Spleen (tissue), 11 donors: ENCODE measurements around the gene DNAJC16. TPM values are rescaled to one million over a fixed set of nuclear protein-coding genes. Genes with fewer than 3 reads are reported as not detected.
A peak's percentile ranks its signal among the peaks of the same experiment; 100 is the strongest.

Experiments used
- DNase-seq: peaks from one replicate; pipeline ENCODE4 v3.0.0-alpha.2; 2020
- H3K27ac ChIP-seq, 8 donors: fragments of 200-600 bp; sonication (generic) in 7 of 8; 1 replicate in 4 of 8; 2 replicates in 4 of 8; pipeline versions ENCODE4 v1.5.0 to v1.8.0; 2016 to 2021; ENCODE audit warnings: inconsistent platforms in 4 of 8, mild to moderate bottlenecking in 4 of 8, moderate library complexity in 1 of 8
- H3K27me3 ChIP-seq, 7 donors: fragments of 200-600 bp; sonication (generic) in 6 of 7; replicated peaks in 1 of 7; 1 replicate in 4 of 7; 2 replicates in 3 of 7; pipeline versions ENCODE4 v1.5.0 to v1.8.0; 2016 to 2021; ENCODE audit warnings: inconsistent platforms in 3 of 7, mild to moderate bottlenecking in 1 of 7
- H3K36me3 ChIP-seq, 6 donors: fragments of 200-600 bp; sonication (generic) in 5 of 6; 1 replicate in 4 of 6; 2 replicates in 2 of 6; pipeline versions ENCODE4 v1.5.0 to v1.8.0; 2016 to 2021; ENCODE audit warnings: inconsistent platforms in 2 of 6
- H3K4me1 ChIP-seq, 6 donors: fragments of 200-600 bp; sonication (generic) in 5 of 6; 1 replicate in 3 of 6; 2 replicates in 3 of 6; pipeline versions ENCODE4 v1.5.0 to v1.8.0; 2016 to 2021; ENCODE audit warnings: inconsistent platforms in 3 of 6
- H3K4me3 ChIP-seq, 8 donors: fragments of 200-600 bp; sonication (generic) in 7 of 8; 1 replicate in 4 of 8; 2 replicates in 4 of 8; pipeline versions ENCODE4 v1.5.0 to v1.8.0; 2016 to 2021; ENCODE audit warnings: inconsistent platforms in 4 of 8, mild to moderate bottlenecking in 4 of 8, moderate library complexity in 2 of 8
- H3K9me3 ChIP-seq, 8 donors: fragments of 200-600 bp; sonication (generic) in 7 of 8; 1 replicate in 4 of 8; 2 replicates in 4 of 8; pipeline versions ENCODE4 v1.5.0 to v1.8.0; 2016 to 2021; ENCODE audit warnings: inconsistent platforms in 4 of 8
- CTCF ChIP-seq, 11 experiments: fragments of 200-600 bp in 7 of 11; fragments of 450-650 bp in 4 of 11; sonication (generic) in 4 of 11; IDR thresholded peaks in 8 of 11; conservative IDR thresholded peaks in 3 of 11; 1 replicate in 7 of 11; 2 replicates in 4 of 11; pipeline versions ENCODE4 v1.4.0 to v1.8.0; 2016 to 2021; ENCODE audit warnings: antibody characterized with exemption in 11 of 11, inconsistent platforms in 4 of 11, mild to moderate bottlenecking in 1 of 11
- POLR2A ChIP-seq, 3 donors: fragments of 450-650 bp; IDR thresholded peaks; one replicate each; pipeline ENCODE4 v1.5.1; 2017; ENCODE audit warnings: antibody characterized with exemption in 3 of 3, mild to moderate bottlenecking in 1 of 3
- POLR2AphosphoS5 ChIP-seq, 3 donors: sonication (generic); formaldehyde crosslinking; IDR thresholded peaks; one replicate each; pipeline ENCODE4 v1.5.1; 2017; ENCODE audit warnings: antibody characterized with exemption in 3 of 3
- WGBS, 5 donors: extraction: QIAGEN DNeasy Blood & Tissue Kit in 3 of 5; methylation state at CpG; one replicate each; pipeline versions ENCODE4 v1.1.5 to v1.1.7; 2013 to 2018; 5-methylcytosine and 5-hydroxymethylcytosine counted together
- intact Hi-C: fragments of 100-400 bp; cut with DNase I; formaldehyde crosslinking; loops from one replicate; pipeline ENCODE4 v1.15.0; 2023; ENCODE audit warnings: low total_unique reads
- polyA plus RNA-seq, 3 donors: library from polyadenylated mRNA; stranded (reverse); fragments of 200-250 nt; gene quantifications; one replicate each; pipeline ENCODE4 v1.2.1, GENCODE V29; 2013
- total RNA-seq, 7 donors: library from RNA; depleted of rRNA in 3 of 7; stranded (reverse); fragments of >200 nt in 3 of 7; fragmentation: NEBNext Ultra II Directional in 4 of 7; extraction: Animal tissue kit (Norgen Biotek cat#: 25700) in 4 of 7; gene quantifications; one replicate each; pipeline versions ENCODE4 v1.1.0 to v1.2.1, GENCODE V29; 2016 to 2021
- donor health status: healthy with polysubstance abuse.
- donor health status: DM: no; HTN: no; CAD: no; lungs with moderate emphysema.
- donor health status: DM: no; HTN: no; CAD: no.
- donor health status: Bipolar disorder and iron deficiency.
- donor health status: healthy.
- donor health status: DM: no; HTN: no; CAD: no.
- donor health status: DM: yes; HTN: yes; CAD: no.

The DNAJC16 gene
- total and polyA plus RNA-seq, 10 donors: 3.7 to 23.0 (median 18.0) TPM

- peak; percentile 99 for DNase-seq
- Histone ChIP-seq H3K36me3 (peaks cover 0 to 5% (median 0%) of the 10 kb centered on the region in 6 donors), H3K27ac (peak within 1 kb of the TSS; percentile 89 to 97 (median 95)), H3K9me3 (no peaks in the 10 kb centered on the region), H3K4me1 (peaks cover 33 to 63% (median 53%) of the 10 kb centered on the region in 6 donors), H3K4me3 (peak within 1 kb of the TSS; percentile 88 to 99 (median 96)), H3K27me3 (no peaks in the 10 kb centered on the region)
- intact Hi-C loops: loop anchor here (10.0 kb wide), 1 partner anchor 93 kb away; the partner anchor contains the start of genes CASP9 and DNAJC16
- TF ChIP-seq POLR2A (IDR thresholded peaks at IDR 0.05): peak in 2 of 3 donors; percentile 69 to 88
- TF ChIP-seq POLR2AphosphoS5 (IDR thresholded peaks at IDR 0.05): peak; percentile 91 to 93 (median 92)
- TF ChIP-seq CTCF (IDR thresholded peaks at IDR 0.05 in 8 of 11, conservative IDR thresholded peaks at IDR 0.05 in 3 of 11): no peak
- 0 to 1% (median 1%) methylated on average over 30 to 86 of the region's 86 CpGs for WGBS, 5 donors
Observed at GRCh38 chr1:15617173-15618076, 90.8 kb downstream of the DNAJC16 start, which contains the start of gene DDI2. DDI2 (plus strand) TSS chr1:15617458; CDS start chr1:15617671, 213 bp downstream.

GRCh38 chr1:15618077-15618654, 91.5 kb downstream of the DNAJC16 start:
- H3K9me3 ChIP-seq: no peaks in the 10 kb centered on the region
- WGBS, 5 donors: 0 to 2% (median 1%) methylated on average over 8 of the region's 8 CpGs
- H3K4me3 ChIP-seq: peak overlapping the region; percentile 88 to 99 (median 96)
- DNase-seq: no peak
- peaks cover 0 to 5% (median 0%) of the 10 kb centered on the region in 6 donors for H3K36me3 ChIP-seq
- intact Hi-C loops: loop anchor here (10.0 kb wide), 1 partner anchor 93 kb away; the partner anchor contains the start of genes CASP9 and DNAJC16
- TF ChIP-seq POLR2AphosphoS5 (IDR thresholded peaks at IDR 0.05) (no peak), POLR2A (IDR thresholded peaks at IDR 0.05) (no peak), CTCF (IDR thresholded peaks at IDR 0.05 in 8 of 11, conservative IDR thresholded peaks at IDR 0.05 in 3 of 11) (no peak)
- H3K27me3 ChIP-seq: no peaks in the 10 kb centered on the region
- peaks cover 33 to 71% (median 60%) of the 10 kb centered on the region in 6 donors for H3K4me1 ChIP-seq
- H3K27ac ChIP-seq: peak overlapping the region; percentile 89 to 97 (median 95)

GRCh38 chr1:15618655-15619525, 92.2 kb downstream of the DNAJC16 start:
- Histone ChIP-seq H3K4me3 (peak overlapping the region; percentile 0 to 99 (median 96)), H3K27ac (peak overlapping the region in 7 of 8 donors; percentile 93 to 97 (median 96)), H3K36me3 (peaks cover 0 to 5% (median 0%) of the 10 kb centered on the region in 6 donors), H3K4me1 (peaks cover 33 to 78% (median 65%) of the 10 kb centered on the region in 6 donors), H3K9me3 (no peaks in the 10 kb centered on the region), H3K27me3 (no peaks in the 10 kb centered on the region)
- intact Hi-C loops: loop anchor here (10.0 kb wide), 1 partner anchor 94 kb away; the partner anchor contains the start of genes CASP9 and DNAJC16
- no peak for TF ChIP-seq POLR2A (IDR thresholded peaks at IDR 0.05)
- no peak for TF ChIP-seq POLR2AphosphoS5 (IDR thresholded peaks at IDR 0.05)
- no peak for TF ChIP-seq CTCF (IDR thresholded peaks at IDR 0.05 in 8 of 11, conservative IDR thresholded peaks at IDR 0.05 in 3 of 11)
- 71 to 80% (median 77%) methylated on average over 26 of the region's 26 CpGs for WGBS, 5 donors
- DNase-seq: no peak
